Nephron (organoid): ENCODE measurements around the gene RERE.

Experiments
- H3K27ac Mint-ChIP-seq, 3 experiments: 2 replicates each; pipeline ENCODE4 v1.8.0; 2020; ENCODE audit warnings: mixed read lengths in 3 of 3, mild to moderate bottlenecking in 2 of 3, moderate library complexity in 1 of 3
- H3K27me3 Mint-ChIP-seq: 2 replicates; pipeline ENCODE4 v1.8.0; 2021; ENCODE audit warnings: low read depth, mild to moderate bottlenecking, moderate library complexity, mixed read lengths
- H3K36me3 Mint-ChIP-seq: 2 replicates; pipeline ENCODE4 v1.8.0; 2020; ENCODE audit warnings: low read depth, mixed read lengths
- H3K4me1 Mint-ChIP-seq: 2 replicates; pipeline ENCODE4 v1.8.0; 2020; ENCODE audit warnings: mixed read lengths
- H3K4me3 Mint-ChIP-seq, 3 experiments: 2 replicates each; pipeline ENCODE4 v1.8.0; 2020; ENCODE audit warnings: mild to moderate bottlenecking in 3 of 3, mixed read lengths in 3 of 3, moderate library complexity in 2 of 3
- H3K9me3 Mint-ChIP-seq: 2 replicates; pipeline ENCODE4 v1.8.0; 2020; ENCODE audit warnings: mixed read lengths
- TF ChIP-seq, protein P1 (sequence below), 3 experiments: fragments of 200-600 bp; sonication (generic); IDR thresholded peaks; one replicate each; pipeline ENCODE4 v1.5.0; 2021; ENCODE audit warnings: antibody characterized with exemption in 3 of 3; ENCODE audit not compliant: unreplicated experiment in 3 of 3

Gene RERE

DNA sequence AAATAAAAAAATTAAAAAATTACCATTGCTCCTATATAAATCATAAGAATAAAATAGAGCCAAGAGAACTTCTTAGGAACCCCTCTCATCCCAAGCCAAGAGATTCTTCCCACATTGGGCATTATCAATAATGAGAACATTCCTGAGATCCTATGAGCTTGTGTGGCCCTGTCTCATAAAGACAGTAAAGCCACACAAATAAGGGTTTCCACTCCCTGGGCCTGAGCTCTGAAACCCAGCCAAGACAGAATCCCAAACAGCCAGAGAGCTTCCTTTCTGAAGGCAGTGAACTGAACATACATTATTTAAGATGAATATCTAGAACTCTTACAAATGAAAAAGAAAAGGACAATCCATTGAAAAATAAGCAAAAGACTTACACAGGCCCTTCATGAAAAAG is 431.2 kb downstream of the RERE start:
- peak overlapping the region; percentile 78 to 93 (median 86) for H3K27ac Mint-ChIP-seq
- peaks cover 54% of the 10 kb centered on the region for H3K4me1 Mint-ChIP-seq
- peaks cover 63% of the 10 kb centered on the region for H3K36me3 Mint-ChIP-seq
- no peak overlapping the region for H3K4me3 Mint-ChIP-seq
- H3K9me3 Mint-ChIP-seq, result no peaks in the 10 kb centered on the region
- TF ChIP-seq, protein P1, sequence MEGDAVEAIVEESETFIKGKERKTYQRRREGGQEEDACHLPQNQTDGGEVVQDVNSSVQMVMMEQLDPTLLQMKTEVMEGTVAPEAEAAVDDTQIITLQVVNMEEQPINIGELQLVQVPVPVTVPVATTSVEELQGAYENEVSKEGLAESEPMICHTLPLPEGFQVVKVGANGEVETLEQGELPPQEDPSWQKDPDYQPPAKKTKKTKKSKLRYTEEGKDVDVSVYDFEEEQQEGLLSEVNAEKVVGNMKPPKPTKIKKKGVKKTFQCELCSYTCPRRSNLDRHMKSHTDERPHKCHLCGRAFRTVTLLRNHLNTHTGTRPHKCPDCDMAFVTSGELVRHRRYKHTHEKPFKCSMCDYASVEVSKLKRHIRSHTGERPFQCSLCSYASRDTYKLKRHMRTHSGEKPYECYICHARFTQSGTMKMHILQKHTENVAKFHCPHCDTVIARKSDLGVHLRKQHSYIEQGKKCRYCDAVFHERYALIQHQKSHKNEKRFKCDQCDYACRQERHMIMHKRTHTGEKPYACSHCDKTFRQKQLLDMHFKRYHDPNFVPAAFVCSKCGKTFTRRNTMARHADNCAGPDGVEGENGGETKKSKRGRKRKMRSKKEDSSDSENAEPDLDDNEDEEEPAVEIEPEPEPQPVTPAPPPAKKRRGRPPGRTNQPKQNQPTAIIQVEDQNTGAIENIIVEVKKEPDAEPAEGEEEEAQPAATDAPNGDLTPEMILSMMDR (IDR thresholded peaks at IDR 0.05; ENCODE audit: unreplicated experiment in 3 of 3), result no peak
- no peaks in the 10 kb centered on the region for H3K27me3 Mint-ChIP-seq

DNA sequence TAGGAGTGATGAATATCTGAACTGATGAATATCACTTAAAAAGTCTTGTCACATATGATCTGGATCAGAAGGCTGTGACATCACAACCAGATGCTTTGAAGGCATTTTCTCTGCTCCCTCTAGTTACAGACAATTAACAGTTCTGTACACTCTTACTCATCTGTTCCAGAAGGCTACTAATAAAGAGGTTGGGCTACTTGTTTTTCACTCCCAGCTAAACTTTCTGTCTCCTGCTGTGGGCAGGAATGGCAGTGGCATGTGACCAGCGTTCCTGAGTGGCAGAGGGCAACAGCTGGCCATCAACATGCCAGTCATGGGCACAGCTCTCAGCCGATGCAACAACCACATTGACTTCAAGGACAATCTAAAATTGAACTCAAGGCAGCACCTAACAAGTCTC is 432.9 kb downstream of the RERE start:
- peaks cover 51% of the 10 kb centered on the region for H3K36me3 Mint-ChIP-seq
- H3K4me3 Mint-ChIP-seq, result no peak overlapping the region
- H3K9me3 Mint-ChIP-seq, result no peaks in the 10 kb centered on the region
- H3K27ac Mint-ChIP-seq, result peak overlapping the region; percentile 21 to 59 (median 40)
- no peaks in the 10 kb centered on the region for H3K27me3 Mint-ChIP-seq
- TF ChIP-seq, protein P1 (IDR thresholded peaks at IDR 0.05; ENCODE audit: unreplicated experiment in 3 of 3), result no peak
- peaks cover 60% of the 10 kb centered on the region for H3K4me1 Mint-ChIP-seq

DNA sequence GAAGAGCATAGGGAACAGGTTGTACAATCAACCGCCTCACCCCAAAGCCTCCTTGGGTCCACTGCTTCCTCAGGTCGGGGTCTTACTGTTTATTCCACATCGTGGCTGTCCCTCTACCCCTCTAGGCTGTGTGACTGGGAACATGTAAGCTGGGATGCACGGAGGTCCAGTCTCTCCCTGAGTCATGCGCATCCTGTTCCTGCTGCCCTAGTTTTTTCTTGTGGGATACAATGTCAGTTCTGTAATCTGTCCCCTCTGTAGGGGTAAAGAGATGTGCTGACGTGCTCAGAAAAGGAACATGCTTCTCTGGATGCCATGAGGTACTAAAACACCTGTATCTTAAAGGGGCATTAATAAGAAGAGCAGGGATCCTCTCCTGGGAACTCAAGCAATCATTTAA is 433.4 kb downstream of the RERE start:
- no peaks in the 10 kb centered on the region for H3K27me3 Mint-ChIP-seq
- no peak overlapping the region for H3K4me3 Mint-ChIP-seq

DNA sequence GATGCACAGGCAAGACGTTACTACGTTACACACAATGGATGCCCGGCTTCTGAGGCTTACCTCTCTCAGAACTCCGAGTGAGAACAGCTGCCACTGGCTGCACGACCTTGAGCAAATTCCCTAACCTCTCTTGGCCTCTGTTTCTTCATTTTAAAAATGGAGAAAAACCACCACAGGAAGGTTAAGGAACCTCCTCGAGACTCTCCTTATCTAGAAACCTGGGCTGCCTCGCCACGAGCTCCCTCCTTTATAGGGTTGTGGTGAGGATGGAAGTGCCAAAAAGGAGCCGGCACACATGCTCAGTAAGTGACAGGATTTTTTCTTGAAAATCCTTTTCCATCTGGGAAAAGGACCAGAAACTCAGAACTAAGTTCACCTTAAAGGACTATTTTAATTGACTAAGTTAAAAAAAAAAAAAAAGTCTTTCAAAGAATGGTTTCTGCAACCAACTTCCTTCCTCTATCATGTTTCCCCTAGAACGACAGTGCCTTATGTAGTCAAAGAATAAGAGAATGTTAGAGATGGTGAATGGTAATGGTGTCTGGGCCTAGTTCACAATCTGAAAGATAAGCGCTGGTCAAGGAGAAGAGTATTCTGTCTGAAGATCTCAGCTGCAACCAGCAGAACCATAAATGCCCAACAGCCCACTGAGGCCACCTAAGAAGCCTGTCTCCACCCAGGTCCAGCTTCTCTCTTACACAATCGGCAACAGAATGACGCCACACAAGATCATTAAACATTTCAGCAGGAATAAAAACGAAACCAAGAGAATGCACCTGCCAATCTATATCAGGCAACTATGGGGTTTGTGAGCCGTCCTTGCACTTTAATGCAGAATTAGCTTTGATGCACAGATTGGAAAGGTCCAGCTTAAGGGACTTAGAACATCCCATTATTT is 434.6 kb downstream of the RERE start:
- Mint-ChIP-seq H3K4me1 (peaks cover 72% of the 10 kb centered on the region), H3K27ac (peak overlapping the region; percentile 83 to 92 (median 88))
- TF ChIP-seq, protein P1 (IDR thresholded peaks at IDR 0.05; ENCODE audit: unreplicated experiment in 3 of 3), result no peak

More for the DNA sequence above, 433.4 kb downstream of the RERE start:
- H3K9me3 Mint-ChIP-seq, result no peaks in the 10 kb centered on the region
- peaks cover 64% of the 10 kb centered on the region for H3K4me1 Mint-ChIP-seq
- TF ChIP-seq, protein P1 (IDR thresholded peaks at IDR 0.05; ENCODE audit: unreplicated experiment in 3 of 3), result no peak
- H3K36me3 Mint-ChIP-seq, result peaks cover 46% of the 10 kb centered on the region
- peak overlapping the region in 1 of 3 experiments; percentile 21 for H3K27ac Mint-ChIP-seq

DNA sequence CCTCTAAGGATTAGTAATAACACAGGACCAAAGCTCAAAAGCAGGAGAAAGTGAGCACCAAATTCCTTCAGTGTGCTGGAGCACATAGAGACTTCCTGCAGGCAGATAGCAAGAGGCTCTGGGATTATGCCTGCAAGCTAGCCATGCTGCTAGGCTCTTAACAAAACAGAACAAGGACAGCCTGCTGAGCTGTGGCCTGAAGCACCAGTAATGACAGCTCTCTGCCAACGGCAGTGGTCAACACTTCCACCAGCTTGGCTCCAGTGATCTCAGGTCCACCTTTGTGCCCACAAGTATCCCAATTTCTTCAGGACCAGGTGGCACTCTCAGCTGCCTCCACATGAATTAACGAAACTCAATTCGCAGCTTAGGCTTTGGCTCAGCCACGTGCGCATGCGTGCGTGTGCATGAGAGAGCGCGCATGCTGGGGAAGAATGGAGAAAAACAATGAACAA is 435.4 kb downstream of the RERE start:
- Mint-ChIP-seq H3K27ac (peak overlapping the region; percentile 83 to 92 (median 88)), H3K36me3 (peaks cover 45% of the 10 kb centered on the region), H3K4me3 (no peak overlapping the region), H3K27me3 (no peaks in the 10 kb centered on the region), H3K4me1 (peaks cover 76% of the 10 kb centered on the region), H3K9me3 (no peaks in the 10 kb centered on the region)
- TF ChIP-seq, protein P1 (IDR thresholded peaks at IDR 0.05; ENCODE audit: unreplicated experiment in 3 of 3), result no peak

More for the DNA sequence above, 434.6 kb downstream of the RERE start:
- peaks cover 47% of the 10 kb centered on the region for H3K36me3 Mint-ChIP-seq
- no peak overlapping the region for H3K4me3 Mint-ChIP-seq
- H3K9me3 Mint-ChIP-seq, result no peaks in the 10 kb centered on the region
- no peaks in the 10 kb centered on the region for H3K27me3 Mint-ChIP-seq
